Nephron (organoid): ENCODE data around the gene BPIFB3.

Source experiments
- H3K27ac Mint-ChIP-seq, 3 experiments: 2 replicates each; pipeline ENCODE4 v1.8.0; 2020; ENCODE audit warnings: mixed read lengths in 3 of 3, mild to moderate bottlenecking in 2 of 3, moderate library complexity in 1 of 3
- H3K27me3 Mint-ChIP-seq: 2 replicates; pipeline ENCODE4 v1.8.0; 2021; ENCODE audit warnings: low read depth, mild to moderate bottlenecking, moderate library complexity, mixed read lengths
- H3K36me3 Mint-ChIP-seq: 2 replicates; pipeline ENCODE4 v1.8.0; 2020; ENCODE audit warnings: low read depth, mixed read lengths
- H3K4me1 Mint-ChIP-seq: 2 replicates; pipeline ENCODE4 v1.8.0; 2020; ENCODE audit warnings: mixed read lengths
- H3K4me3 Mint-ChIP-seq, 3 experiments: 2 replicates each; pipeline ENCODE4 v1.8.0; 2020; ENCODE audit warnings: mild to moderate bottlenecking in 3 of 3, mixed read lengths in 3 of 3, moderate library complexity in 2 of 3
- H3K9me3 Mint-ChIP-seq: 2 replicates; pipeline ENCODE4 v1.8.0; 2020; ENCODE audit warnings: mixed read lengths
- CTCF ChIP-seq, 3 experiments: fragments of 200-600 bp; sonication (generic); IDR thresholded peaks; one replicate each; pipeline ENCODE4 v1.5.0; 2021; ENCODE audit warnings: antibody characterized with exemption in 3 of 3; ENCODE audit not compliant: unreplicated experiment in 3 of 3

Gene BPIFB3

GRCh38 chr20:33053291-33054106 lies at the start of gene BPIFB3:
Gene BPIFB3 (plus strand): TSS chr20:33053903. CDS start chr20:33055436, 1,533 bp downstream.
- H3K36me3 Mint-ChIP-seq, result no peaks in the 10 kb centered on the region
- H3K27ac Mint-ChIP-seq, result no peak within 1 kb of the TSS
- no peak for TF ChIP-seq CTCF (IDR thresholded peaks at IDR 0.05; ENCODE audit: unreplicated experiment in 3 of 3)
- H3K9me3 Mint-ChIP-seq, result no peaks in the 10 kb centered on the region
- no peak within 1 kb of the TSS for H3K4me3 Mint-ChIP-seq
- peaks cover 5% of the 10 kb centered on the region for H3K4me1 Mint-ChIP-seq
- peaks cover 16% of the 10 kb centered on the region for H3K27me3 Mint-ChIP-seq

GRCh38 chr20:33004141-33004751 lies 49.5 kb upstream of the BPIFB3 start, which contains the start of gene SUN5:
Gene SUN5 (minus strand): TSS chr20:33004433. CDS start chr20:33004340, 93 bp downstream.
- Mint-ChIP-seq H3K27ac (no peak within 1 kb of the TSS), H3K4me3 (no peak within 1 kb of the TSS), H3K9me3 (peaks cover 4% of the 10 kb centered on the region), H3K4me1 (no peaks in the 10 kb centered on the region), H3K27me3 (no peaks in the 10 kb centered on the region), H3K36me3 (no peaks in the 10 kb centered on the region)
- no peak for TF ChIP-seq CTCF (IDR thresholded peaks at IDR 0.05; ENCODE audit: unreplicated experiment in 3 of 3)

- no peaks in the 10 kb centered on the region for H3K27me3 Mint-ChIP-seq
- no peaks in the 10 kb centered on the region for H3K4me1 Mint-ChIP-seq
- peaks cover 4% of the 10 kb centered on the region for H3K9me3 Mint-ChIP-seq
- H3K4me3 Mint-ChIP-seq, result no peak overlapping the region
- no peaks in the 10 kb centered on the region for H3K36me3 Mint-ChIP-seq
- peak; percentile 8 to 19 (median 14) for TF ChIP-seq CTCF (IDR thresholded peaks at IDR 0.05; ENCODE audit: unreplicated experiment in 3 of 3)
- no peak overlapping the region for H3K27ac Mint-ChIP-seq
Measured at GRCh38 chr20:33005132-33005566, 48.6 kb upstream of the BPIFB3 start.

GRCh38 chr20:33005908-33006775 lies 47.6 kb upstream of the BPIFB3 start:
- no peak overlapping the region for H3K27ac Mint-ChIP-seq
- H3K4me3 Mint-ChIP-seq, result no peak overlapping the region
- H3K36me3 Mint-ChIP-seq, result no peaks in the 10 kb centered on the region
- H3K9me3 Mint-ChIP-seq, result peaks cover 4% of the 10 kb centered on the region
- no peaks in the 10 kb centered on the region for H3K27me3 Mint-ChIP-seq
- H3K4me1 Mint-ChIP-seq, result no peaks in the 10 kb centered on the region
- no peak for TF ChIP-seq CTCF (IDR thresholded peaks at IDR 0.05; ENCODE audit: unreplicated experiment in 3 of 3)

GRCh38 chr20:33006776-33007375 lies 46.8 kb upstream of the BPIFB3 start:
- H3K36me3 Mint-ChIP-seq, result no peaks in the 10 kb centered on the region
- H3K27me3 Mint-ChIP-seq, result peaks cover 2% of the 10 kb centered on the region
- TF ChIP-seq CTCF (IDR thresholded peaks at IDR 0.05; ENCODE audit: unreplicated experiment in 3 of 3), result no peak

More at GRCh38 chr20:33006776-33007375, 46.8 kb upstream of the BPIFB3 start:
- H3K4me3 Mint-ChIP-seq, result no peak overlapping the region
- H3K4me1 Mint-ChIP-seq, result no peaks in the 10 kb centered on the region
- peaks cover 4% of the 10 kb centered on the region for H3K9me3 Mint-ChIP-seq
- no peak overlapping the region for H3K27ac Mint-ChIP-seq
